Measurements from ENCODE around the gene CORIN.
A peak's percentile ranks its signal among the peaks of the same experiment; 100 is the strongest.

CORIN gene

DNA sequence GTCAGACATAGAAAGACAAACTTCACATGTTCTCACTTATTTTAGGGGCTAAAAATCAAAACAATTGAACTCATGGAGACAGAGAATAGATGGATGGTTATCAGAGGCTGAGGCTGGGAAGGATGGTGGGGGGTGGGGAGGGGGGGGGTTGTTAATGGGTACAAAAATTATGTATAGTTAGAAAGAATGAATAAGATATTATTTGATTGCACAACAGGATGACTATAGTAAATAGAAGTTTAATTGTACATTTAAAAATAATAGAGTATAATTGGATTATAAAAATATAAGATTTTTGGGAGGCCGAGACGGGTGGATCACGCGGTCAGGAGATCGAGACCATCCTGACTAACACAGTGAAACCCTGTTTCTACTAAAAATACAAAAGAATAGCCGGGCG lies 33.3 kb downstream of the CORIN start:
- Histone ChIP-seq H2BK120ac (ENCODE audit: insufficient read depth, low read length, poor library complexity) (no peak overlapping the region), H3K23ac (ENCODE audit: low read length) (no peak overlapping the region), H3K79me1 (ENCODE audit: low read length) (no peaks in the 10 kb centered on the region), H3K79me2 (ENCODE audit: control insufficient read depth, insufficient read depth, low read length, poor library complexity) (no peaks in the 10 kb centered on the region), H3K4me2 (ENCODE audit: low read length) (no peak overlapping the region), H2AK5ac (ENCODE audit: low read length) (no peak overlapping the region), H3K18ac (ENCODE audit: low read length) (no peak overlapping the region), H4K91ac (ENCODE audit: low read depth, low read length) (no peak overlapping the region), H4K12ac (ENCODE audit: low read depth, low read length) (no peak overlapping the region), H3K4me1 (ENCODE audit: control insufficient read depth in 1 of 2, insufficient read depth in 2 of 2, low read length in 2 of 2) (no peaks in the 10 kb centered on the region), H3K27me3 (ENCODE audit: insufficient read depth, low read length) (no peaks in the 10 kb centered on the region), H3K9me3 (ENCODE audit: insufficient read depth, low read depth, low read length) (no peaks in the 10 kb centered on the region), H2BK5ac (ENCODE audit: low read depth, low read length, poor library complexity) (no peak overlapping the region), H4K8ac (ENCODE audit: low read depth, low read length) (no peak overlapping the region), H3K14ac (ENCODE audit: low read length) (no peak overlapping the region), H3K4ac (ENCODE audit: low read depth, low read length) (no peak overlapping the region), H2AFZ (ENCODE audit: insufficient read depth, low read length, poor library complexity) (no peak overlapping the region), H3K27ac (ENCODE audit: low read depth, low read length) (no peak overlapping the region), H3K4me3 (ENCODE audit: low read depth, low read length) (no peak overlapping the region), H2BK12ac (ENCODE audit: low read length) (no peak overlapping the region), H3K36me3 (ENCODE audit: control insufficient read depth in 1 of 2, insufficient read depth in 2 of 2, low read length in 2 of 2) (no peaks in the 10 kb centered on the region), H3K9ac (ENCODE audit: low read length) (no peak overlapping the region)
- no peak for DNase-seq
- WGBS (ENCODE audit: extremely low coverage, insufficient coverage, insufficient read length): no CpG with 5 or more reads among the region's 7 CpGs

DNA sequence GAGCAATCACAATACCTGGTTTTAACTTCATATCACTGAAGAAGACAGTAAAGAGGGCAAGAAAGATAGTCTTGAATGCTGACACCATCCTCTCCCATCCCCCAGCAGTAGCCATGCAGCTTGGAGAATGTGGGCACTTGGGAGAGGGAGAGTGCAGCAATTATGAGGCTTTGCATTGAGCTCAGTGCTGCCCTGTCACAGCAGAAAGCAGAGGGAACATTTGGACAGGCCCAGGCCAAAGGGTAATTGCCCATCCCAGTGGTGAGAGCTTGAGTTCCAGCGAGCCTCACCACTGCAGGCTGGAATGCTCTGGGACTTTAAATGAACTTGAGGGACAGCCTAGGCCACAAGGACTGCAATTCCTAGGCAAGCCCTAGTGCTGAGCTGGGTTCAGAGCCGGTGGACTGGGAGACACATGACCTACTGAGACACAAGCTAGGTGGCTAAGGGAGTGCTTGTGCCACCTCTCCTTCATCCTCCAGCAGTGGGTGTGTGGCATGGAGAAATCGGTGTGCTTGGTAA lies 36.3 kb downstream of the CORIN start:
- DNase-seq: no peak
- no peaks in the 10 kb centered on the region for H3K4me1 ChIP-seq (ENCODE audit: control insufficient read depth in 1 of 2, insufficient read depth in 2 of 2, low read length in 2 of 2)
- WGBS (ENCODE audit: extremely low coverage, insufficient coverage, insufficient read length): no CpG with 5 or more reads among the region's 3 CpGs

DNA sequence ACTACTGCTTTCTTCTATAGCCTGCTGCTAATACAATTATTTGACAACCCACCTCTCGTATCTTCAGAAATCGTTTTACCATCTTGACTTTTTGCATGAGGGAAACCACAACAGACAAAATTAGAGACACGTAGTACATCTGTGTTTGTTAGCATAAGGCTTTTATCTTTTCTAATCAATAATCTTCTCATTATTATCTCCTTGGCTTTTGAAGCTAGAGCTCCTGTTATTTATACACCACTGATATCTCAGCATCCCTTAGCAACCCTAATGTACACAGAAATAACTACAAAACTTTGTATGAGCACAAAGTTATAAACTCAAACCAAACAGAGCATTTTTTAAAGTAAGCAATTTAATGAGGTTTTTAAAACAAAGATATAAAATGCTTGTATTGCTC lies 39.7 kb downstream of the CORIN start:
- Histone ChIP-seq H2BK120ac (ENCODE audit: insufficient read depth, low read length, poor library complexity) (no peak overlapping the region), H3K27ac (ENCODE audit: low read depth, low read length) (no peak overlapping the region), H3K9me3 (ENCODE audit: insufficient read depth, low read depth, low read length) (no peaks in the 10 kb centered on the region), H2BK5ac (ENCODE audit: low read depth, low read length, poor library complexity) (no peak overlapping the region), H2BK12ac (ENCODE audit: low read length) (no peak overlapping the region), H3K23ac (ENCODE audit: low read length) (no peak overlapping the region), H3K4me1 (ENCODE audit: control insufficient read depth in 1 of 2, insufficient read depth in 2 of 2, low read length in 2 of 2) (no peaks in the 10 kb centered on the region), H3K4me3 (ENCODE audit: low read depth, low read length) (no peak overlapping the region), H3K18ac (ENCODE audit: low read length) (no peak overlapping the region), H2AFZ (ENCODE audit: insufficient read depth, low read length, poor library complexity) (no peak overlapping the region), H2AK5ac (ENCODE audit: low read length) (no peak overlapping the region), H3K36me3 (ENCODE audit: control insufficient read depth in 1 of 2, insufficient read depth in 2 of 2, low read length in 2 of 2) (no peaks in the 10 kb centered on the region), H4K12ac (ENCODE audit: low read depth, low read length) (no peak overlapping the region), H3K4me2 (ENCODE audit: low read length) (no peak overlapping the region), H3K14ac (ENCODE audit: low read length) (no peak overlapping the region), H3K79me2 (ENCODE audit: control insufficient read depth, insufficient read depth, low read length, poor library complexity) (no peaks in the 10 kb centered on the region), H3K4ac (ENCODE audit: low read depth, low read length) (no peak overlapping the region), H4K91ac (ENCODE audit: low read depth, low read length) (no peak overlapping the region), H3K79me1 (ENCODE audit: low read length) (no peaks in the 10 kb centered on the region), H3K9ac (ENCODE audit: low read length) (no peak overlapping the region), H4K8ac (ENCODE audit: low read depth, low read length) (no peak overlapping the region), H3K27me3 (ENCODE audit: insufficient read depth, low read length) (no peaks in the 10 kb centered on the region)
- no CpG with 5 or more reads among the region's 3 CpGs for whole genome bisulfite sequencing (ENCODE audit: extremely low coverage, insufficient coverage, insufficient read length)
- DNase-seq: no peak

More for the DNA sequence above, 36.3 kb downstream of the CORIN start:
- no peak overlapping the region for H2AFZ ChIP-seq (ENCODE audit: insufficient read depth, low read length, poor library complexity)
- H3K79me1 ChIP-seq (ENCODE audit: low read length): no peaks in the 10 kb centered on the region
- H2AK5ac ChIP-seq (ENCODE audit: low read length): no peak overlapping the region
- H3K27me3 ChIP-seq (ENCODE audit: insufficient read depth, low read length): no peaks in the 10 kb centered on the region
- H2BK12ac ChIP-seq (ENCODE audit: low read length): no peak overlapping the region
- no peaks in the 10 kb centered on the region for H3K79me2 ChIP-seq (ENCODE audit: control insufficient read depth, insufficient read depth, low read length, poor library complexity)
- no peak overlapping the region for H2BK120ac ChIP-seq (ENCODE audit: insufficient read depth, low read length, poor library complexity)
- no peak overlapping the region for H3K9ac ChIP-seq (ENCODE audit: low read length)
- no peak overlapping the region for H2BK5ac ChIP-seq (ENCODE audit: low read depth, low read length, poor library complexity)
- H3K4me3 ChIP-seq (ENCODE audit: low read depth, low read length): peak overlapping the region; percentile 15
- H4K91ac ChIP-seq (ENCODE audit: low read depth, low read length): no peak overlapping the region
- H3K4me2 ChIP-seq (ENCODE audit: low read length): no peak overlapping the region
- no peak overlapping the region for H3K4ac ChIP-seq (ENCODE audit: low read depth, low read length)
- H3K18ac ChIP-seq (ENCODE audit: low read length): no peak overlapping the region
- no peak overlapping the region for H3K23ac ChIP-seq (ENCODE audit: low read length)
- no peak overlapping the region for H4K8ac ChIP-seq (ENCODE audit: low read depth, low read length)
- H3K36me3 ChIP-seq (ENCODE audit: control insufficient read depth in 1 of 2, insufficient read depth in 2 of 2, low read length in 2 of 2): no peaks in the 10 kb centered on the region
- H3K9me3 ChIP-seq (ENCODE audit: insufficient read depth, low read depth, low read length): no peaks in the 10 kb centered on the region
- no peak overlapping the region for H3K14ac ChIP-seq (ENCODE audit: low read length)
- no peak overlapping the region for H4K12ac ChIP-seq (ENCODE audit: low read depth, low read length)
- H3K27ac ChIP-seq (ENCODE audit: low read depth, low read length): no peak overlapping the region

DNA sequence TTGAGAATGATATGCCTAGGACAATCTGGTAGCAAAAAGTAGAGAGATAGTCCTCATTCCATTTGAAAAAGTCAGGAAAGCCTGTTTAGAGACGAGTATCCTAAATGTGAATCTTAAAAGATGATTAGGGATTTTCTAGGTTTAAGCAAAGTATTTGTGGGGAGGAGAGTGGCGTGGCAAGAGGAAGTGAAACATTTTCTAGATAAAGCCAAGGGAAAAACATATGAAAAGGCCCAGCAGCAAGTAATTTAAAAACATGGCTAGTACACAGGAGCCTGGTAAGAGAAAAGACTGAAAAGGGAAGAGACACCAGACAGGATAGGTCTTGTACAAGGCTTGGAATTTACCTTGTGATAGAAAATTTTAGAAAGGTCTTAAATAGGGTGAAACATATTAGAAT lies 45.9 kb downstream of the CORIN start:
- H2AK5ac ChIP-seq (ENCODE audit: low read length): no peak overlapping the region
- H4K91ac ChIP-seq (ENCODE audit: low read depth, low read length): no peak overlapping the region
- no peak overlapping the region for H3K4me3 ChIP-seq (ENCODE audit: low read depth, low read length)
- H2BK5ac ChIP-seq (ENCODE audit: low read depth, low read length, poor library complexity): no peak overlapping the region
- no peaks in the 10 kb centered on the region for H3K79me1 ChIP-seq (ENCODE audit: low read length)
- no peak overlapping the region for H3K27ac ChIP-seq (ENCODE audit: low read depth, low read length)
- H3K36me3 ChIP-seq (ENCODE audit: control insufficient read depth in 1 of 2, insufficient read depth in 2 of 2, low read length in 2 of 2): no peaks in the 10 kb centered on the region
- H4K8ac ChIP-seq (ENCODE audit: low read depth, low read length): no peak overlapping the region
- H3K14ac ChIP-seq (ENCODE audit: low read length): no peak overlapping the region
- no peak overlapping the region for H3K4ac ChIP-seq (ENCODE audit: low read depth, low read length)
- H3K27me3 ChIP-seq (ENCODE audit: insufficient read depth, low read length): no peaks in the 10 kb centered on the region
- no peak overlapping the region for H2BK12ac ChIP-seq (ENCODE audit: low read length)
- H2BK120ac ChIP-seq (ENCODE audit: insufficient read depth, low read length, poor library complexity): no peak overlapping the region
- H3K9me3 ChIP-seq (ENCODE audit: insufficient read depth, low read depth, low read length): no peaks in the 10 kb centered on the region
- no peak overlapping the region for H3K23ac ChIP-seq (ENCODE audit: low read length)
- WGBS (ENCODE audit: extremely low coverage, insufficient coverage, insufficient read length): no CpG with 5 or more reads among the region's 2 CpGs
- no peak for DNase-seq
- H4K12ac ChIP-seq (ENCODE audit: low read depth, low read length): no peak overlapping the region
- no peaks in the 10 kb centered on the region for H3K4me1 ChIP-seq (ENCODE audit: control insufficient read depth in 1 of 2, insufficient read depth in 2 of 2, low read length in 2 of 2)
- no peak overlapping the region for H3K18ac ChIP-seq (ENCODE audit: low read length)
- H3K4me2 ChIP-seq (ENCODE audit: low read length): no peak overlapping the region
- H3K9ac ChIP-seq (ENCODE audit: low read length): no peak overlapping the region
- H2AFZ ChIP-seq (ENCODE audit: insufficient read depth, low read length, poor library complexity): no peak overlapping the region
- no peaks in the 10 kb centered on the region for H3K79me2 ChIP-seq (ENCODE audit: control insufficient read depth, insufficient read depth, low read length, poor library complexity)
